ENCODE results near the gene TNPO3.

GRCh38 chr7:129083525-129083924 is 28.6 kb upstream of the TNPO3 start:
- TF ChIP-seq CTCF (IDR thresholded peaks at IDR 0.05) (no peak), POLR2A (IDR thresholded peaks at IDR 0.05) (no peak)

All from upper lobe of left lung (tissue), 4 donors.